DOHH2 (cell line): Measurements from ENCODE around the gene LAMC1.

Experiments used
- H3F3A ChIP-seq: fragments of 200-600 bp; sonication (generic), shearing (Covaris generic); 2 replicates; pipeline ENCODE4 v1.6.0; 2016; ENCODE audit warnings: antibody characterized with exemption, mild to moderate bottlenecking; ENCODE audit not compliant: control insufficient read depth, insufficient read depth
- H3K27ac ChIP-seq: fragments of 200-600 bp; sonication (generic); 2 replicates; pipeline ENCODE4 v1.5.1; 2014; ENCODE audit warnings: low read depth, mild to moderate bottlenecking, low read length, moderate library complexity
- H3K27me3 ChIP-seq: fragments of 200-600 bp; sonication (generic); 2 replicates; pipeline ENCODE4 v1.6.1; 2014; ENCODE audit warnings: mild to moderate bottlenecking, low read length, mixed read lengths; ENCODE audit not compliant: control insufficient read depth
- H3K36me3 ChIP-seq: fragments of 200-600 bp; sonication (generic); 2 replicates; pipeline ENCODE4 v1.6.1; 2014; ENCODE audit warnings: mild to moderate bottlenecking, low read length, moderate library complexity, mixed read lengths; ENCODE audit not compliant: control insufficient read depth
- H3K4me1 ChIP-seq: fragments of 200-600 bp; sonication (generic); 2 replicates; pipeline ENCODE4 v1.6.1; 2014; ENCODE audit warnings: mild to moderate bottlenecking, low read length, mixed read lengths; ENCODE audit not compliant: control insufficient read depth
- H3K4me2 ChIP-seq: fragments of 200-600 bp; sonication (generic); 2 replicates; pipeline ENCODE4 v1.6.0; 2014; ENCODE audit warnings: mild to moderate bottlenecking, low read length, moderate library complexity
- H3K4me3 ChIP-seq: fragments of 200-600 bp; sonication (generic); 2 replicates; pipeline ENCODE4 v1.5.1; 2014; ENCODE audit warnings: mild to moderate bottlenecking, low read length, mixed read lengths
- H3K79me2 ChIP-seq: fragments of 200-600 bp; sonication (generic); 2 replicates; pipeline ENCODE4 v1.6.1; 2014; ENCODE audit warnings: mild to moderate bottlenecking, low read length, mixed read lengths; ENCODE audit not compliant: control insufficient read depth
- H3K9me2 ChIP-seq: fragments of 200-600 bp; sonication (generic); replicated peaks from 2 replicates; pipeline ENCODE4 v1.6.1; 2014; ENCODE audit warnings: mild to moderate bottlenecking, low read length, mixed read lengths; ENCODE audit not compliant: control insufficient read depth
- H3K9me3 ChIP-seq: fragments of 200-600 bp; sonication (generic); 2 replicates; pipeline ENCODE4 v1.6.1; 2014; ENCODE audit warnings: antibody characterized with exemption, low read length, mixed read lengths; ENCODE audit not compliant: control insufficient read depth, insufficient read depth
- H4K20me1 ChIP-seq: fragments of 200-600 bp; sonication (generic); 2 replicates; pipeline ENCODE4 v1.6.0; 2014; ENCODE audit warnings: low read depth, mild to moderate bottlenecking, antibody characterized with exemption, low read length, moderate library complexity; ENCODE audit not compliant: control insufficient read depth, insufficient read depth
- CTCF ChIP-seq: fragments of 200-600 bp; sonication (generic); IDR thresholded peaks from one replicate; pipeline ENCODE4 v1.5.1; 2014; ENCODE audit warnings: antibody characterized with exemption, mild to moderate bottlenecking, low read depth, low read length; ENCODE audit not compliant: poor library complexity, severe bottlenecking
- EZH2phosphoT487 ChIP-seq: fragments of 200-600 bp; sonication (generic); IDR thresholded peaks from 2 replicates; pipeline ENCODE4 v1.6.1; 2017; ENCODE audit warnings: borderline replicate concordance, mild to moderate bottlenecking, antibody characterized with exemption, low read length, moderate library complexity, mixed read lengths

LAMC1 gene

GRCh38 chr1:183052861-183053260 lies 29.6 kb downstream of the LAMC1 start:
- H3K27me3 ChIP-seq, result no peaks in the 10 kb centered on the region
- H3K4me1 ChIP-seq, result peaks cover 28% of the 10 kb centered on the region
- no peaks in the 10 kb centered on the region for H3K9me2 ChIP-seq
- peaks cover 9% of the 10 kb centered on the region for H3F3A ChIP-seq
- no peak overlapping the region for H3K4me3 ChIP-seq
- H3K36me3 ChIP-seq, result no peaks in the 10 kb centered on the region; the same call in 1 of the 2 replicates
- H3K27ac ChIP-seq, result no peak overlapping the region
- TF ChIP-seq CTCF (no peak), EZH2phosphoT487 (no peak)
- no peaks in the 10 kb centered on the region for H4K20me1 ChIP-seq
- H3K79me2 ChIP-seq, result peaks cover 20% of the 10 kb centered on the region
- H3K9me3 ChIP-seq, result no peaks in the 10 kb centered on the region
- no peak overlapping the region for H3K4me2 ChIP-seq

GRCh38 chr1:183058851-183059502 lies 35.8 kb downstream of the LAMC1 start:
- Histone ChIP-seq H3K4me3 (no peak overlapping the region), H3K79me2 (peaks cover 16% of the 10 kb centered on the region), H3K4me1 (peaks cover 26% of the 10 kb centered on the region), H3K27me3 (no peaks in the 10 kb centered on the region), H3K36me3 (no peaks in the 10 kb centered on the region), H3F3A (no peaks in the 10 kb centered on the region), H4K20me1 (no peaks in the 10 kb centered on the region), H3K9me3 (no peaks in the 10 kb centered on the region), H3K9me2 (no peaks in the 10 kb centered on the region), H3K4me2 (no peak overlapping the region), H3K27ac (no peak overlapping the region)
- TF ChIP-seq CTCF, result no peak
- TF ChIP-seq EZH2phosphoT487, result no peak

GRCh38 chr1:183061194-183061593 lies 38.0 kb downstream of the LAMC1 start:
- Histone ChIP-seq H3K9me3 (no peaks in the 10 kb centered on the region), H3K36me3 (no peaks in the 10 kb centered on the region), H3K27ac (no peak overlapping the region), H3K4me3 (no peak overlapping the region), H3K9me2 (no peaks in the 10 kb centered on the region), H3K79me2 (peaks cover 11% of the 10 kb centered on the region), H3K4me1 (peaks cover 26% of the 10 kb centered on the region), H4K20me1 (no peaks in the 10 kb centered on the region), H3F3A (no peaks in the 10 kb centered on the region), H3K27me3 (no peaks in the 10 kb centered on the region), H3K4me2 (no peak overlapping the region)
- TF ChIP-seq CTCF, result no peak
- TF ChIP-seq EZH2phosphoT487, result no peak
